ENCODE measurements around the gene IGF2R. TPM values are rescaled to one million over a fixed set of nuclear protein-coding genes. Genes with fewer than 3 reads are reported as not detected.
A peak's percentile ranks its signal among the peaks of the same experiment; 100 is the strongest.

IGF2R gene
- total RNA-seq, 1 experiment from 2014 or later: 127 TPM

DNA sequence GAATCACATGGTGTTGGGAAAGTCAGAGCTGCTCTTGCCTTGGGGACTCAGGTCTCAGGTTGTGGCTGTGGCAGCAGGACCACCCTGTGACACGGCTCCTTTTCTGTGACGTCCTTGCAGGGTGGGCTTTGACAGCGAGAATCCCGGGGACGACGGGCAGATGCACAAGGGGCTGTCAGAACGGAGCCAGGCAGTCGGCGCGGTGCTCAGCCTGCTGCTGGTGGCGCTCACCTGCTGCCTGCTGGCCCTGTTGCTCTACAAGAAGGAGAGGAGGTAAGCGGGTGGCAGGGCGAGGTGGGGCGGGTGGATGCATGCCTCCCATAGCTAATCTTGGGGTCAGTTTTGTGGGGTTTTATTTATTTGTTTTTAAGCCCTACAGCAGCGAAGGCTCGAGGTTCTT lies 133.5 kb downstream of the IGF2R start:
- no TSS peak for BruUV-seq (replicated peaks)
- H3K27ac Mint-ChIP-seq (ENCODE audit: unreplicated experiment): no peak overlapping the region
- H3K4me1 Mint-ChIP-seq (ENCODE audit: low read depth, unreplicated experiment): no peaks in the 10 kb centered on the region
- no peak for DNase-seq
- no peak overlapping the region for H3K4me3 Mint-ChIP-seq (ENCODE audit: low read depth, unreplicated experiment)
- CTCF ChIA-PET: interaction anchor here (0.7 kb wide), 1 partner anchor 239 kb away, joined by 3 read pairs; no protein-coding TSS in a partner anchor
- intact Hi-C loops (cut with micrococcal nuclease; ENCODE audit: unreplicated experiment): loop anchor here (10.0 kb wide), 1 partner anchor 238 kb away; no protein-coding TSS in a partner anchor
- H3K27me3 Mint-ChIP-seq (ENCODE audit: unreplicated experiment): no peaks in the 10 kb centered on the region
- peaks cover 52% of the 10 kb centered on the region for H3K36me3 Mint-ChIP-seq (ENCODE audit: insufficient read depth, unreplicated experiment)
- no peaks in the 10 kb centered on the region for H3K9me3 Mint-ChIP-seq (ENCODE audit: low read depth, unreplicated experiment)
- TF ChIP-seq, protein P1, sequence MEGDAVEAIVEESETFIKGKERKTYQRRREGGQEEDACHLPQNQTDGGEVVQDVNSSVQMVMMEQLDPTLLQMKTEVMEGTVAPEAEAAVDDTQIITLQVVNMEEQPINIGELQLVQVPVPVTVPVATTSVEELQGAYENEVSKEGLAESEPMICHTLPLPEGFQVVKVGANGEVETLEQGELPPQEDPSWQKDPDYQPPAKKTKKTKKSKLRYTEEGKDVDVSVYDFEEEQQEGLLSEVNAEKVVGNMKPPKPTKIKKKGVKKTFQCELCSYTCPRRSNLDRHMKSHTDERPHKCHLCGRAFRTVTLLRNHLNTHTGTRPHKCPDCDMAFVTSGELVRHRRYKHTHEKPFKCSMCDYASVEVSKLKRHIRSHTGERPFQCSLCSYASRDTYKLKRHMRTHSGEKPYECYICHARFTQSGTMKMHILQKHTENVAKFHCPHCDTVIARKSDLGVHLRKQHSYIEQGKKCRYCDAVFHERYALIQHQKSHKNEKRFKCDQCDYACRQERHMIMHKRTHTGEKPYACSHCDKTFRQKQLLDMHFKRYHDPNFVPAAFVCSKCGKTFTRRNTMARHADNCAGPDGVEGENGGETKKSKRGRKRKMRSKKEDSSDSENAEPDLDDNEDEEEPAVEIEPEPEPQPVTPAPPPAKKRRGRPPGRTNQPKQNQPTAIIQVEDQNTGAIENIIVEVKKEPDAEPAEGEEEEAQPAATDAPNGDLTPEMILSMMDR (IDR thresholded peaks at IDR 0.05; ENCODE audit: unreplicated experiment): no peak

DNA sequence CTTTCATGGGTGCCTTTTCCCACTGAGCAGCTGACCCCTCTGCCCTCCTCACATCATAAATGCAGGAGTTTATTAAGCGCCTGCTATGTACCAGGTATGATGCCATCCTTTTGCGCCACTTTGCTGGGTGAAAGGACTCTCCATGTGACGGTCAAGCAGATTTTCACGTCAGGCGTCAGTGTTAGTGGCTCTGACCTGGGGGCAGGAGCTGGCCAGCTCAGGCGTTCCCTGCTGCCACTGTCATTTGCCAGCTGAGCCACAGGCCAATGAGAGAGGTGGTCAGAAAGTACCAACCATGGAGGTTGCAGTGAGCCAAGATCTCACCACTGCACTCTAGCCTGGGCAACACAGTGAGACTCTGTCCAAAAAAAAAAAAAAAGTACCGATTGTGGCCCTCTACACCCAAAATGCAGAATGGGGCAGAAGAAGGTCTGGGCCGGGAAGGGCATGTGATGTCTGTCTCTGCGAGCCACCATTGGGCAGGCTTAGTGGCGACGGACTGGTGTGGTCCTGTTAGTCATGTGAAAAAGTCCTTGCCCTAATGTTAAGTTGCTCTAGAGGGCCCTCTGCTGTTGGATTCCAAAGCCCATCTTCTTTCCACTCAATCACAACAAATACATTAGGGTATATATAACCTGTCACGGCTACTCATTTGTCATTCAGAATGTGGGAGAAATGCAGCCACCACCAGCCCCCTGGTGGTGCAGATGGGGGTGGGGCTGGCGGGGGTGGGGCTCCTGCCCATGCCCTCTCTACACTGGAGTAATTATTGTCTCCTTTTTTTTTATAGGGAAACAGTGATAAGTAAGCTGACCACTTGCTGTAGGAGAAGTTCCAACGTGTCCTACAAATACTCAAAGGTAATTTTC lies 134.3 kb downstream of the IGF2R start:
- TF ChIP-seq, protein P1 (IDR thresholded peaks at IDR 0.05; ENCODE audit: unreplicated experiment): peak; percentile 37
- no peak overlapping the region for H3K27ac Mint-ChIP-seq (ENCODE audit: unreplicated experiment)
- CTCF ChIA-PET: interaction anchor here (0.7 kb wide), 1 partner anchor 240 kb away, joined by 3 read pairs; no protein-coding TSS in a partner anchor
- H3K4me3 Mint-ChIP-seq (ENCODE audit: low read depth, unreplicated experiment): no peak overlapping the region
- BruUV-seq (replicated peaks): no TSS peak
- no peaks in the 10 kb centered on the region for H3K9me3 Mint-ChIP-seq (ENCODE audit: low read depth, unreplicated experiment)
- H3K27me3 Mint-ChIP-seq (ENCODE audit: unreplicated experiment): no peaks in the 10 kb centered on the region
- DNase-seq: peak; percentile 26
- H3K36me3 Mint-ChIP-seq (ENCODE audit: insufficient read depth, unreplicated experiment): peaks cover 48% of the 10 kb centered on the region
- intact Hi-C loops (cut with micrococcal nuclease; ENCODE audit: unreplicated experiment): loop anchor here (10.0 kb wide), 1 partner anchor 238 kb away; no protein-coding TSS in a partner anchor
- H3K4me1 Mint-ChIP-seq (ENCODE audit: low read depth, unreplicated experiment): no peaks in the 10 kb centered on the region

DNA sequence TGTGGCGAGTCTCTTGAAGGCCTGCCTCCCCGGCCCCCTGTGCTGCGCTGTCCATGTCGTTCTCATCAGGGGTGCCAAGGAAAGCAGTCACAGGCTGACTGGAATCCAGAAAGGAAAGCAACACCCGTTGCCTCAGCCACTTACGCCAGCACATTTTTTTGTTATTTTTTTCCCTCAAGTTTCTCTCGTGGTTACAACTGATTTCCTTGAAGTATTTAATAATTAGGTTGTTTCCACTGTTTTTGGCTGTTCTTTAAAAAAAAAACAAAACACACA lies 134.9 kb downstream of the IGF2R start:
- Mint-ChIP-seq H3K9me3 (ENCODE audit: low read depth, unreplicated experiment) (no peaks in the 10 kb centered on the region), H3K27me3 (ENCODE audit: unreplicated experiment) (no peaks in the 10 kb centered on the region), H3K4me1 (ENCODE audit: low read depth, unreplicated experiment) (no peaks in the 10 kb centered on the region), H3K27ac (ENCODE audit: unreplicated experiment) (no peak overlapping the region), H3K4me3 (ENCODE audit: low read depth, unreplicated experiment) (no peak overlapping the region), H3K36me3 (ENCODE audit: insufficient read depth, unreplicated experiment) (peaks cover 49% of the 10 kb centered on the region)
- intact Hi-C loops (cut with micrococcal nuclease; ENCODE audit: unreplicated experiment): loop anchor here (10.0 kb wide), 1 partner anchor 239 kb away; no protein-coding TSS in a partner anchor
- CTCF ChIA-PET: no interaction called here
- no TSS peak for BruUV-seq (replicated peaks)
- no peak for DNase-seq
- TF ChIP-seq, protein P1 (IDR thresholded peaks at IDR 0.05; ENCODE audit: unreplicated experiment): no peak

DNA sequence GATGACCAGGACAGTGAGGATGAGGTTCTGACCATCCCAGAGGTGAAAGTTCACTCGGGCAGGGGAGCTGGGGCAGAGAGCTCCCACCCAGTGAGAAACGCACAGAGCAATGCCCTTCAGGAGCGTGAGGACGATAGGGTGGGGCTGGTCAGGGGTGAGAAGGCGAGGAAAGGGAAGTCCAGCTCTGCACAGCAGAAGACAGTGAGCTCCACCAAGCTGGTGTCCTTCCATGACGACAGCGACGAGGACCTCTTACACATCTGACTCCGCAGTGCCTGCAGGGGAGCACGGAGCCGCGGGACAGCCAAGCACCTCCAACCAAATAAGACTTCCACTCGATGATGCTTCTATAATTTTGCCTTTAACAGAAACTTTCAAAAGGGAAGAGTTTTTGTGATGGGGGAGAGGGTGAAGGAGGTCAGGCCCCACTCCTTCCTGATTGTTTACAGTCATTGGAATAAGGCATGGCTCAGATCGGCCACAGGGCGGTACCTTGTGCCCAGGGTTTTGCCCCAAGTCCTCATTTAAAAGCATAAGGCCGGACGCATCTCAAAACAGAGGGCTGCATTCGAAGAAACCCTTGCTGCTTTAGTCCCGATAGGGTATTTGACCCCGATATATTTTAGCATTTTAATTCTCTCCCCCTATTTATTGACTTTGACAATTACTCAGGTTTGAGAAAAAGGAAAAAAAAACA lies 136.1 kb downstream of the IGF2R start:
- no peaks in the 10 kb centered on the region for H3K27me3 Mint-ChIP-seq (ENCODE audit: unreplicated experiment)
- no peaks in the 10 kb centered on the region for H3K4me1 Mint-ChIP-seq (ENCODE audit: low read depth, unreplicated experiment)
- no TSS peak for BruUV-seq (replicated peaks)
- no peak for DNase-seq
- CTCF ChIA-PET: no interaction called here
- no peak overlapping the region for H3K4me3 Mint-ChIP-seq (ENCODE audit: low read depth, unreplicated experiment)
- no peak overlapping the region for H3K27ac Mint-ChIP-seq (ENCODE audit: unreplicated experiment)
- intact Hi-C loops (cut with micrococcal nuclease; ENCODE audit: unreplicated experiment): loop anchor here (10.0 kb wide), 1 partner anchor 240 kb away; no protein-coding TSS in a partner anchor
- peaks cover 43% of the 10 kb centered on the region for H3K36me3 Mint-ChIP-seq (ENCODE audit: insufficient read depth, unreplicated experiment)
- TF ChIP-seq, protein P1 (IDR thresholded peaks at IDR 0.05; ENCODE audit: unreplicated experiment): no peak
- H3K9me3 Mint-ChIP-seq (ENCODE audit: low read depth, unreplicated experiment): no peaks in the 10 kb centered on the region

Measured in Calu3 (cell line).